Dendritic cell treated with granulocyte-macrophage colony-stimulating factor and Interleukin-4, amounts not matched to agents 40 ng/mL and 50 ng/mL, for 4 days (primary cell): ENCODE results near the gene PRKAR2A.
"Not testable (repeated sequence)": the region's sequence is repeated elsewhere in the genome, so short reads cannot be mapped to it uniquely, and the experiment has no call there.

ENCODE experiments used
- H3K27ac Mint-ChIP-seq: one replicate; pipeline ENCODE4 v1.8.0; 2022; ENCODE audit warnings: mild to moderate bottlenecking, mixed read lengths
- H3K27me3 Mint-ChIP-seq: one replicate; pipeline ENCODE4 v1.8.0; 2022; ENCODE audit warnings: mild to moderate bottlenecking, mixed read lengths
- H3K36me3 Mint-ChIP-seq: one replicate; pipeline ENCODE4 v1.8.0; 2022; ENCODE audit warnings: low read depth, mixed read lengths
- H3K4me1 Mint-ChIP-seq: one replicate; pipeline ENCODE4 v1.8.0; 2022; ENCODE audit warnings: low read depth, mixed read lengths
- H3K4me3 Mint-ChIP-seq: one replicate; pipeline ENCODE4 v1.8.0; 2022; ENCODE audit warnings: mild to moderate bottlenecking, moderate library complexity, mixed read lengths
- H3K9me3 Mint-ChIP-seq: one replicate; pipeline ENCODE4 v1.8.0; 2022; ENCODE audit warnings: mixed read lengths
- intact Hi-C: fragments of 100-400 bp; cut with micrococcal nuclease; formaldehyde crosslinking; loops from one replicate; pipeline ENCODE4 v1.15.0; 2022

The PRKAR2A gene

DNA sequence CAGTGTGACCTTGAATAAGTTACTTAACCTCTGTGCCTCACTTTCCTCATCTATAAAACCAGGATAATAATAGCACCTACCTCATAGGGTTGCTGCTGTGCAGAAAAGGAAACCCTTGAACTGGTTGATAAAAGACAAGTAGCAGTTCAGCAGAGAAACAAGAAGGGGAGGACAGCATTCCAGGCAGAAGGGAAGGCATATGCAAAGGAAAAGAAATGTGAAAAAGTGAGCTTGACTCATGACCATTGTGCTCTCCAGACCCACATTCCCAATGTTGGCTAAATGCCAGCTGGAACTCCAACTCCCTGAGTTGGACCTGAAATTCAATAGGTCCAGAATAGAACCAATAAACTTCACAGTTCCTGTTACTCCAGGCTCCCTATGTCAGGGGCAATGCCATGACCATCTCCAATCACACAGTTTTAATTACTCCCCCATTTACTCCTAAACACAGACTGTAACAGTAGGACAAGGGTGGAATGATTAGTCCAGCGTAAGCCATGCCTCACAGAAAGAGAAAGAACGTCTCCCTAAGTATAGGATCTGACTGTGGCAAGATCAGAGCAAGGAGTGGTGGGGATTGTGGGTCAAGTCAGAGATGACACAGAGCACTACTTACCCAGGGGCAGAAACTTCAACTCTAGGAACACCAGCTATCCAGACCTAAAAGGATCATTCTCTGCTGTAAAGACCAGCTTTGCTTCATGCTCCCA is 26.9 kb downstream of the PRKAR2A start:
- intact Hi-C loops: no loop called here
- Mint-ChIP-seq H3K36me3 (peaks cover 16% of the 10 kb centered on the region), H3K4me1 (peaks cover 25% of the 10 kb centered on the region), H3K9me3 (no peaks in the 10 kb centered on the region), H3K27ac (no peak overlapping the region), H3K27me3 (no peaks in the 10 kb centered on the region), H3K4me3 (no peak overlapping the region)

DNA sequence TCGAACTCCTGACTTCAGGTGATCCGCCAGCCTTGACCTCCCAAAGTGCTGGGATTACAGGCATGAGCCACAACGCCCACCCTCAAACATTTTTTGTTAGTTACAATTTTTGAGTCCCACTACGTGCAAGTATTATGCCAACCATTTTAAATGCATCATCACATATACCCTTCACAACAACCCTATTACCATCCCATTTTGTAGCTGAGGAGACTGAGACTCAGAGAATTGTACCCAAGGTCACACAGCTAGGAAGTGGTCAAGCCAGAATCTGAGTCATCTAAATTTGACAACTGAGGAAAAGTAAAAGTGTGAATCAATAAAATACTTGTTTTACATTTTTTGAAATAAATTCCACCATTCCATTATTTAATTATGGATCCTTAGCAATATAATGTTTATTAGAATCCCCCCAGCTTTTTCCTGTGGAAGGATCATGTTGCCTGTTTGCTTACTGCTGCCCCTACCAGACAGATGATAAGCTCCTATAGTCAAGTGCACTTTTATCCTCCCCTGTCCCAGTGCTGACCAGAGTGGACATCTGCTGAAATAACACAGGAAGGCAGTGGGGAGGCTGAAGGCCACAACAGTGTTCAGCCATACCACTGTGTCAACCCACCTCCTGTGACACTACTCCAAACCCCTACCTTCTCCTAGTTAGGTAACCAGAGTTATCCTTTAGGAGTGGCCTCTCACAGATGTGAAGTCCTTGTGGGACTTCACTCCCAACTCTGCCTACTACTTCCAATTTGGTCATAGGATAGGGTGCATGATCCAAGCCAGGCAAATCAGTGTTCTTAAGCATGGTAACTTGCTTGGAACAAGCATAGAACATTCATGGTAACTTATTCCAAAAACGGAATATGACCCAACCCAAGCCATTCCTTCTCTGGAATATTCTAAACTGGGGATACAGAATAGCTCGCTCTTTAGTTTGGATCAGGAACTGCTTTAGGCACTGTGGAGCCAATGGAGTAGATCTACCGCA is 28.1 kb downstream of the PRKAR2A start:
- Mint-ChIP-seq H3K9me3 (no peaks in the 10 kb centered on the region), H3K27ac (no peak overlapping the region), H3K4me1 (peaks cover 26% of the 10 kb centered on the region), H3K36me3 (peaks cover 16% of the 10 kb centered on the region), H3K27me3 (no peaks in the 10 kb centered on the region), H3K4me3 (no peak overlapping the region)
- intact Hi-C loops: no loop called here

GRCh38 chr3:48811524-48811923 is 36.1 kb downstream of the PRKAR2A start:
- H3K27ac Mint-ChIP-seq: peak overlapping the region; percentile 65
- H3K27me3 Mint-ChIP-seq: no peaks in the 10 kb centered on the region
- peaks cover 24% of the 10 kb centered on the region for H3K4me1 Mint-ChIP-seq
- H3K36me3 Mint-ChIP-seq: no peaks in the 10 kb centered on the region
- H3K9me3 Mint-ChIP-seq: no peaks in the 10 kb centered on the region
- H3K4me3 Mint-ChIP-seq: no peak overlapping the region
- intact Hi-C loops: no loop called here

DNA sequence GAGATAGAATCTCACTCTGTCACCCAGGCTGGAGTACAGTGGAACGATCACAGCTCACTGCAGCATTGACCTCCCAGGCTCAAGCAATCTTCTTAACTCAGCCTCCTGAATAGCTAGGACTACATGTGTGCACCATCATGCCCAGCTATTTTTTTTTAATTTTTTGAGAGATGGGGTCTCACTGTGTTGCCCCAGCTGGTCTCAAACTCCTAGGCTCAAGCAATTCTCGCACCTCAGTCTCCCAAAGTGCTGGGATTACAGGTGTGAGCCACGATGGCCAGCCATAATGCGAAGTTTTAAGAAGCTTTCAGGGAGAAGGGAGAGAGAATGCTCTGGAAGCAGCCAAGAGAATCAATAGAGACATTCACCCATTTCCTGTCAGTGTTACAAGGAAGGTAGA is 42.7 kb downstream of the PRKAR2A start:
- H3K4me1 Mint-ChIP-seq: peaks cover 5% of the 10 kb centered on the region
- H3K4me3 Mint-ChIP-seq: no peak overlapping the region
- no peaks in the 10 kb centered on the region for H3K27me3 Mint-ChIP-seq
- intact Hi-C loops: no loop called here
- H3K9me3 Mint-ChIP-seq: no peaks in the 10 kb centered on the region
- H3K36me3 Mint-ChIP-seq: peaks cover 26% of the 10 kb centered on the region
- H3K27ac Mint-ChIP-seq: no peak overlapping the region

GRCh38 chr3:48800831-48801230 is 46.8 kb downstream of the PRKAR2A start:
- H3K4me1 Mint-ChIP-seq, intact Hi-C loops, H3K27me3 Mint-ChIP-seq, H3K9me3 Mint-ChIP-seq, H3K27ac Mint-ChIP-seq, H3K4me3 Mint-ChIP-seq: not testable (repeated sequence)
- peaks cover 32% of the 10 kb centered on the region for H3K36me3 Mint-ChIP-seq

DNA sequence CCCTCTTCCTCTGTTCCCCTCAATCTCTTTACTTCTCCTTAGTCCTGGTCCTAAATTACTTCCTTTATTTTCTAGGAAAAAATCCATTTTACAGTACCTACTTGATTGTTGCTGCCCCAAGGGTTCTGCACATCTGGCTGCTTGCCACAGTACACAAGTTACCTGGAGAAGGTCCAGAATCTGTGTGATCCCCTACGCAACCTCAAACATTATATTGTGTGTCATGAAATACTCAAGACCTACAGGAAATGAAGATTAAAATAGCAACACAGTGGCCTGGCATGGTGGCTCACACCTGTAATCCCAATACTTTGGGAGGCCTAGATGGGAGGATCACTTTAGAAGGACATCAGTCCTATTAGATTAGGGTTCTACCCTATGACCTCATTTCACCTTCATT is 48.7 kb downstream of the PRKAR2A start:
- H3K36me3 Mint-ChIP-seq: peaks cover 25% of the 10 kb centered on the region
- no peak overlapping the region for H3K4me3 Mint-ChIP-seq
- intact Hi-C loops: no loop called here
- H3K27me3 Mint-ChIP-seq: no peaks in the 10 kb centered on the region
- no peak overlapping the region for H3K27ac Mint-ChIP-seq
- no peaks in the 10 kb centered on the region for H3K9me3 Mint-ChIP-seq
- H3K4me1 Mint-ChIP-seq: peaks cover 5% of the 10 kb centered on the region

- Mint-ChIP-seq H3K27ac (no peak overlapping the region), H3K36me3 (peaks cover 25% of the 10 kb centered on the region), H3K9me3 (no peaks in the 10 kb centered on the region), H3K4me1 (peaks cover 5% of the 10 kb centered on the region), H3K27me3 (no peaks in the 10 kb centered on the region), H3K4me3 (no peak overlapping the region)
- intact Hi-C loops: no loop called here
Measured at GRCh38 chr3:48797626-48798025, 50.0 kb downstream of the PRKAR2A start.

DNA sequence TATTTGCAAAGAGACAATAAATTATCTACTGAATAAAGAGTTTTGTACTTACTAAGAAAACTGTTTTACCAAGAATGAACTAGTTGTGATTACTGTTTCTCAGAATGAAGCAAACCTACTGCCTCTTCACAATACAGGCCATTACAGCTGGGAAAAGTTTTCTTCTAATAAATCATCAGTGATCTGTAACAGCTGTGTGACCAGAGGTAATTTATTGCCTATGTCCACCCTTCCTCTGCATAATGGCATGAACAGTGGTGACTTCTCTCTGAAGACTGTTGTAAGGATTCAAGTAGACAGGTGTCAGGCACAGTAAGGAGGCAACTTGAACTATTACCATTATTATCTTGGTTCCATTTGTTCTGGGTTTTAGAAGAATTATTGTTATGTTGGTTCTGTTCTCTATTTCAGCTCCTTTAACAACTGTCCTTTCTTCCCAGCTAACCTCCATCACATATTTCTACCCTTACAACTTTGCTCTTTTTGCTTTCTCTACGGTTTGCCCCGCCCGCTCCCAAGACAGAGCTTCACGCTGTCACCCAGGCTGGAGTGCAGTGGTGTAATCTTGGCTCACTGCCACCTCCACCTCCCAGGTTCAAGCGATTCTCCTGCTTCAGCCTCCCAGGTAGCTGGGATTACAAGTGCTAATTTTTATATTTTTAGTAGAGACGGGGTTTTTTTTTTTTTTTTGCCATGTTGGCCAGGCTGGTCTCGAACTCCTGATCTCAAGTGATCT is 51.5 kb downstream of the PRKAR2A start:
- H3K4me1 Mint-ChIP-seq: peaks cover 5% of the 10 kb centered on the region
- H3K4me3 Mint-ChIP-seq: no peak overlapping the region
- H3K36me3 Mint-ChIP-seq: peaks cover 16% of the 10 kb centered on the region
- H3K27me3 Mint-ChIP-seq: no peaks in the 10 kb centered on the region
- no peak overlapping the region for H3K27ac Mint-ChIP-seq
- intact Hi-C loops: no loop called here
- H3K9me3 Mint-ChIP-seq: no peaks in the 10 kb centered on the region

- intact Hi-C loops, H3K27ac Mint-ChIP-seq, H3K4me3 Mint-ChIP-seq: not testable (repeated sequence)
Measured at GRCh38 chr3:48793484-48793883, 54.2 kb downstream of the PRKAR2A start.

GRCh38 chr3:48789665-48790064 is 58.0 kb downstream of the PRKAR2A start:
- no peaks in the 10 kb centered on the region for H3K9me3 Mint-ChIP-seq
- intact Hi-C loops: no loop called here
- H3K4me1 Mint-ChIP-seq: no peaks in the 10 kb centered on the region
- H3K4me3 Mint-ChIP-seq: no peak overlapping the region
- no peaks in the 10 kb centered on the region for H3K27me3 Mint-ChIP-seq
- peaks cover 46% of the 10 kb centered on the region for H3K36me3 Mint-ChIP-seq
- H3K27ac Mint-ChIP-seq: no peak overlapping the region

More at GRCh38 chr3:48793484-48793883, 54.2 kb downstream of the PRKAR2A start:
- not testable (repeated sequence) for H3K4me1 Mint-ChIP-seq, H3K9me3 Mint-ChIP-seq, H3K27me3 Mint-ChIP-seq
- H3K36me3 Mint-ChIP-seq: peaks cover 35% of the 10 kb centered on the region

GRCh38 chr3:48788544-48789162 is 59.0 kb downstream of the PRKAR2A start:
- no peak overlapping the region for H3K27ac Mint-ChIP-seq
- no peaks in the 10 kb centered on the region for H3K27me3 Mint-ChIP-seq
- H3K36me3 Mint-ChIP-seq: peaks cover 48% of the 10 kb centered on the region
- intact Hi-C loops: no loop called here
- H3K4me1 Mint-ChIP-seq: no peaks in the 10 kb centered on the region
- no peak overlapping the region for H3K4me3 Mint-ChIP-seq
- no peaks in the 10 kb centered on the region for H3K9me3 Mint-ChIP-seq

GRCh38 chr3:48784426-48785120 is 63.1 kb downstream of the PRKAR2A start:
- intact Hi-C loops: no loop called here
- Mint-ChIP-seq H3K27ac (no peak overlapping the region), H3K27me3 (no peaks in the 10 kb centered on the region), H3K4me1 (no peaks in the 10 kb centered on the region), H3K4me3 (no peak overlapping the region), H3K9me3 (no peaks in the 10 kb centered on the region), H3K36me3 (peaks cover 65% of the 10 kb centered on the region)

- Mint-ChIP-seq H3K4me3 (no peak overlapping the region), H3K9me3 (no peaks in the 10 kb centered on the region), H3K27me3 (no peaks in the 10 kb centered on the region), H3K36me3 (peaks cover 59% of the 10 kb centered on the region), H3K27ac (no peak overlapping the region), H3K4me1 (no peaks in the 10 kb centered on the region)
- intact Hi-C loops: no loop called here
Measured at GRCh38 chr3:48783304-48783703, 64.4 kb downstream of the PRKAR2A start.
